CD4-positive, alpha-beta T cell treated with Interleukin-6 at 100 ng/mL for 8 hours (primary cell): Measurements from ENCODE around the gene FARS2.

Experiments
- DNase-seq: peaks from one replicate; pipeline ENCODE4 v3.0.0-alpha.2; 2020; ENCODE audit warnings: mixed read lengths, low spot score

Gene FARS2

DNA sequence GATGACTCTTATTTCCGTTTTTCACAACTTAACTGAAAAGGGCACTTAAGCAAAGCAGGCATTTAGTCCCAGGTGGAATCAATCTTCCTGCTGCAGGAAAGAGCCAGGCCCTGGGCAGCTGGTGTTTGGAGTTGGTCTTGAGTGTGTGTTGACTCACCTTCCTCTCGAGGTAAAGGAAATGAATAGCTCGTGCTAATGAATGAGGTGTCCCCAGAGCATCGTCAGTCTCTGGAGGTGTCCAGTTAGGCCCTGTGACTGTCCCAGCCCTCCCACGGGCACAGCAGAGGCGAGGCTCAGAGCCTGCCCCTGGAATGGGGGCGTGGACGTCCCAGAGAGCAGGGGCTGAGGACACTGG lies 467.7 kb downstream of the FARS2 start:
- no peak for DNase-seq

DNA sequence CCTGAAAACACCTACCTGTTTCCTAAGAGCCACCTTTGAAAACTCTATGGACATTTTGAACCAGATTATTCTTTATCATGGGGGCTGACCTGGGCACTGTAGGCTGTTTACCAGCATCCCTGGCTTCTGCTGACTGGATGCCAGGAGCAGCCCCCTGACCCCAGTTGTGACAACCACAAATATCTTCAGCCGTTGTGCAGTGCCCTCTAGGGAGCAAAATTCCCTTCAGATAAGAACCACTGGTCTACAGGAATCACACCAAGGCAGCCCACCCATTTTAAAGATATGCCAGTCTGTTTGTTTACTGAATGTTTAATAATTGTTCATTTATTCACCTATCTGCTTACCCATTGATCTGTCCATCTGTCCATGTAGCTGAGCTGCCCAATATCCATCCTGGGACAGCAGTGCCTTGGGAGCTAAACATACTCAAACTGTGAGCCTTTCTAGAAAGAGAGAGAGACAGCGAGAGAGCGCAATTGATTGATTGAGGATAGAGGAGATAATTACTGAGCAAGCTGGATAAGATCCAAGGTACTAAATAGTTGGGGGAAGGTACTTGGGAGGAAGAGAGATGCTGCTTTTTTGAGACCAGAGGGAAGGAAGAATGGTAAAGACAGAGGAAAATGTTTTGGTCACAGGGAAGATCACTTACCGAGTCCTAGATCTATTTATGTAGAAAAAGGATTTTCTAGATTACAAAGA lies 468.7 kb downstream of the FARS2 start:
- no peak for DNase-seq

GRCh38 chr6:5730585-5731263 lies 469.4 kb downstream of the FARS2 start:
- DNase-seq: no peak

DNA sequence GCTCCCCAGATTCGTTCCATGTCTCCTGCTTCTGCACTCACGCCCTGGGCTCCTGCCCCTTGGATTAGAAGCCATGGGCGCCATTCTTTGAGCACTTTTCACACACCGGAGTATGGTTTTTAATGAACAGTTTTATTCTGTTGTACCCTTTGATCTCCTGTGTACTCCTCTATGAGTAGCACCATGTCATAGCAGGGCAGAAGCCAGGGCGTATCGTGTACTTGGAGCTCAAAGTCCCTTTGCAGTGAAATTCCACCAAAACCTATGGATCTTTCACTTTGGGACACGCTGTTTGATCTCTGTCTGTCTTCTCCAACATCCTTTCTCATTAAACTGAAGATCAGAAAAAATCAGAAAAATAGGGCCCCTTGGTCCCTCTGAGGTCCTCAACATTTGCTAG lies 470.1 kb downstream of the FARS2 start:
- no peak for DNase-seq

DNA sequence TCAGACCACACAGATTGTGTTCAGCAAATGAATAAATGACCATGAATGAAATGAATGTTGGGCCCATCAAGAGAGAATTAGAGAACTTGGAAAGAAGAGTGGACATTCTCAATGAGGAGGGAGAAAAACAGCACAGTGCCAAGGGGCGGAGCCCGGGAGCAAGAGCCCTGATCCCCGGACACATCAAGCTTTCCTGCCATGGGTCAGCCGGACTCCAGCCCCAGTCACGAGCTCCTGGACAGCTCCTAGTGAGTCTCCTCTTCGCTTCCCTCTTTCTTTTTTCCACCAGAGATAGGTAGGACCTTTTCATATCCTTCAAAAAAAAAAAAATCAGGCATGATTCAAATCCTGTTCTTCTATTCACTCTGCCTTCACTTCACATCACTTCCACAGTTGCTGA lies 471.2 kb downstream of the FARS2 start:
- DNase-seq: no peak

- no peak for DNase-seq
Measured at GRCh38 chr6:5736016-5736738, 474.9 kb downstream of the FARS2 start.

DNA sequence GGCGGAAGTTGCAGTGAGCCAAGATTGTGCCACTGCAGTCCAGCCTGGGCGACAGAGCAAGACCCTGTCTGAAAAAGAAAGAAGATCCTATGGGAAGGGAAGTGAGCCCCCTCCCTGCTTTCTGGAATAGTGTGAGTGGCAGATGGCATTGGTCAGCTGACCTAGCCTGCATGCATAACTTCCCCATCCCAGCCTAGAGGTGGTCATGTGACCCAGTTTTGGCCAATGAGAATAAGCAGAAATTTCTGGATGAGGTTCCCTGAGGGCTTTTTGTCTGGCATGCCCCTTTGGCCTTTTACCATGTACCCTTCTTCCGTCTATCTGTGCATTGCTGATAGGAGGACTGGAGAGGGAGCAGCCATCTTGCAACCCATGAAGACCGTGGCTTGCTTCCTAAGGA lies 476.1 kb downstream of the FARS2 start:
- no peak for DNase-seq

GRCh38 chr6:5738211-5738610 lies 476.9 kb downstream of the FARS2 start:
- DNase-seq: no peak

GRCh38 chr6:5744497-5744896 lies 483.2 kb downstream of the FARS2 start:
- DNase-seq: no peak

DNA sequence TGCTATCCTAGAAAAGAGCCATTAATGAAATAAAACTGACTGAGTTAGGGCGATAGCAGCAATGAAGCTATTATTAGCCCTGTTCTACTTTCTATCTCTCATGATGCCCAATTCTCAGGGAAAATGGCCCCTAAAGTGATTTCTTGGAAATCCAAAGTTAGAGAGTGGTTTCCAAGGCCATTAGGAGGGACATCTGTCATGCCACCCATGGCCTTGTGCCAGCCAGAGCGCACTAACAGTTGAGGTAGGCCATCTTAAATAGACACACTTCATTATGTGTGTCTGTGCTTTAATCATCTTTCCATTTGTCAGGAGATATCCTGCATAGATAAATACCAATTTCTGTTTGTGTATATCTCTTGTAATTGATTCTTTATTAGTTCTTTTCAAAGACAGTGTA lies 483.8 kb downstream of the FARS2 start:
- no peak for DNase-seq

GRCh38 chr6:5746053-5746758 lies 484.9 kb downstream of the FARS2 start:
- DNase-seq: no peak

GRCh38 chr6:5746759-5747130 lies 485.4 kb downstream of the FARS2 start:
- no peak for DNase-seq

- DNase-seq: no peak
Measured at GRCh38 chr6:5747379-5747778, 486.1 kb downstream of the FARS2 start.

DNA sequence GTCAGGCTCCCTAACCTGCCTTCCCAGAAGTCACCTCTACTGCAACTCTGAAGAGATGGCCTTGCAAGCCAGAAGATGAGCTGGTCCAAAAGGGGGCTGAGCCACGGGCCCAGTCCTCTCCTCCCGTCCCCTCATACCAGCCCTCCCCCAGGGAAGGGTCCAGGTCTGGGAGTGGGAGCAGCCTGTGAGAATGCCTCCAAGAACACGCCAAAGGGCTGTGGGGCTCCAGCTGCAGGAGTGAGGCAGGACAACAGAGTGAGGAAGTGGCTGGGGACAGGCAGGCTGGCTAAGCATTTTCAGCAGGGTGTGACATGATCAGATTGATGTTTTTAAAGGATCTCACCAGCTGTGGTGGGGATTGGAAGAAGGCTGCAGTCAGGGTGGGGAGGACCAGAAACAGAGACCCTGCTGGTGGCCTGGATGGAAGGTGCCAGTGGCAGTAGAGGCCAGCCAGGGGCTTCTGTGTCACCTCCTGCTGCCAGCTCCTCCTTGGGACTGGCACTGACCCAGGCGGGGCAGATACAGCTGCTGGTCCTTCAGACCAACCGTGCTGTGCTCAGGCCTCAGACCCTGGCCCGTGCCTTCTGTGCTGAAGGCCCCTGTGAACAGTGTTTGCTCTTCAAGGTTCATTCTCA lies 487.8 kb downstream of the FARS2 start:
- DNase-seq: no peak

DNA sequence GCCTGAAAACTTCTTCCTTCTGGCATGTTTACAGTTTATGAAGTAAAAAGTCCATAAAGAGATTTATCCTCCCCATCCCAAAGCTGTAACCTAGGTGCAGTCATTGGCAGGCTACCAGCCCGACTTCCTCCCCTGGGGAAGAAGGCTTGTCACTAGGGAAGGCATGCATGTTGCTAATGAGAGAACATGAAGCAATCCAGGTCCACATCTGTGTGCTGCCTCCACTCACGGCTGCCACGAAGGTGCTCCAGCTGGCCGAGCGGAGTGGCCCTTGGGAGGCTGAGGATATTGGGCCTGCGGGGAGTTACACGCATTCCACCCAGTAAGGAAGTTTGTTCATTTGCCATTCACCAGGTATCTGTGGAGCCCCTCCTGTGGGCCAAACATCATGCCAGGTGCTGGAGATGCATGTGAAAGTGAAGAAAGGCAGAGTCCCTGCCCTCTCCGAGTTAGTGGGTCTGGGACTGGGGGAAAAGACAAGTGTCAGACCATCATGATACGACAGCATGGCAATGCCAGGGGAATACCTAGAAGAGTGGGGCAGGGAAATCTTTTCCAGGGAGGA lies 488.4 kb downstream of the FARS2 start:
- no peak for DNase-seq

- no peak for DNase-seq
Measured at GRCh38 chr6:5751525-5752390, 490.4 kb downstream of the FARS2 start.

DNA sequence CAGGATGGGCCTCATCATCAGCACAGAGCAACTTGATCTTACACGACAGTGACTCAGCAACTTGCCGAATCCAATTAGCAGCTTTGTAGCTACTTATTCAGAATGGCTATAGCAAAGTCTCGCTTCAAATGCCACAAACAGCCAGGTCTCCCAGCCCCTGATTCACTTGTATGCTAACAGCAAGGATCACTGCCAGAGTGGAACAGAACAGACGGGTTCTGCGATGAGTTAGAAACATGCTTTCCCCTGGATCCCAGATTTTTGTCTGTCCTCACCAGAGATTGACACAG lies 491.0 kb downstream of the FARS2 start:
- DNase-seq: no peak

- no peak for DNase-seq
Measured at GRCh38 chr6:5753209-5753608, 491.9 kb downstream of the FARS2 start.

GRCh38 chr6:5754904-5755303 lies 493.6 kb downstream of the FARS2 start:
- DNase-seq: no peak

- DNase-seq: no peak
Measured at GRCh38 chr6:5759571-5759970, 498.3 kb downstream of the FARS2 start.

DNA sequence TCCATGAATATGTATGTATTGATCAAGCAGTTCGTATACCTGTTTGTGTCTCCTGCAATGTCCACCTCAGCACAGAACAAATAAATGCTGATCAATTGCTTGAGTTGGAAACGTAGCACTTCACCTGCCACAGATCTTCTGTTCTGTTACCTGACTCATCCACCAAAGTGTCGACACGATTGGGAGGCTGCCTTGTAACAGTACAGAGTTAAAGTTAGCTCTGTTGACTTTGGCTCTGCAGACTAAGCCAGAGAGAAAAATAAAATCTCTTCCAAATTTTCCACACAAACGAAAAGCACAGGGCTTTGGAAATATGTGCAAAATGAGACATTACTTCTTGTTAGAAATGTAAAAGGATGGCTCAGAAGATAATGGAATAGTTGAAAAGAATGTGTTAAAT lies 500.1 kb downstream of the FARS2 start:
- DNase-seq: no peak
